Measurements from ENCODE around the gene FNBP1.

DNA sequence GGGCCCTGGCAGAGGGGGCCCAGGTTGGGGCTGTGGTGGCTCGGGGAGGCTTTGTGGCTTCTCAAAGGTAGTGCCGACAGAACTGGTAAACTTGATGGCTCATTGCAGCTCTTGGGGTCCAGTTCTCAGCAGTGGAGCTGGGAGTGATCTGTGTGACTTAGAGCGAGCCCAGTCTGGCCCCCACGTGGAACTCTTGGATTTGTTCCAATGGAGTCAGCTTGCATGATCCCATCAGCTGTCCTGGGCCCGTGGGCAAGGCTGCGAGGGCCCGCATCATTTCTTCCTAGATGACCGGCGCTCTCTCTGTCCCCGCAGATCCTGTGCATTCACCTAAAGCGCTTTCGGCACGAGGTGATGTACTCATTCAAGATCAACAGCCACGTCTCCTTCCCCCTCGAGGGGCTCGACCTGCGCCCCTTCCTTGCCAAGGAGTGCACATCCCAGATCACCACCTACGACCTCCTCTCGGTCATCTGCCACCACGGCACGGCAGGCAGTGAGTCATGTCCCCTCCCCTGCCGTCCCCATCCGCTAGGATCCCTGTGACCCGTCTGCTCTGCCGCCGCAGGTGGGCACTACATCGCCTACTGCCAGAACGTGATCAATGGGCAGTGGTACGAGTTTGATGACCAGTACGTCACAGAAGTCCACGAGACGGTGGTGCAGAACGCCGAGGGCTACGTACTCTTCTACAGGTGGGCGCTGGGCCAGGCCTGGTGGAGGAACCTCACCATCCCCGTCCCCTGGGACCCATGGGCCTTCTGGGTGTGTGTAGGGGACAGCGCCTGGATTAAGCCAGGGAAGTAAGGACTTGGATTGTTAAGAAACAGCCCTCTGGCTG, 168.5 kb downstream of the FNBP1 start:
- TF ChIP-seq, protein P1, sequence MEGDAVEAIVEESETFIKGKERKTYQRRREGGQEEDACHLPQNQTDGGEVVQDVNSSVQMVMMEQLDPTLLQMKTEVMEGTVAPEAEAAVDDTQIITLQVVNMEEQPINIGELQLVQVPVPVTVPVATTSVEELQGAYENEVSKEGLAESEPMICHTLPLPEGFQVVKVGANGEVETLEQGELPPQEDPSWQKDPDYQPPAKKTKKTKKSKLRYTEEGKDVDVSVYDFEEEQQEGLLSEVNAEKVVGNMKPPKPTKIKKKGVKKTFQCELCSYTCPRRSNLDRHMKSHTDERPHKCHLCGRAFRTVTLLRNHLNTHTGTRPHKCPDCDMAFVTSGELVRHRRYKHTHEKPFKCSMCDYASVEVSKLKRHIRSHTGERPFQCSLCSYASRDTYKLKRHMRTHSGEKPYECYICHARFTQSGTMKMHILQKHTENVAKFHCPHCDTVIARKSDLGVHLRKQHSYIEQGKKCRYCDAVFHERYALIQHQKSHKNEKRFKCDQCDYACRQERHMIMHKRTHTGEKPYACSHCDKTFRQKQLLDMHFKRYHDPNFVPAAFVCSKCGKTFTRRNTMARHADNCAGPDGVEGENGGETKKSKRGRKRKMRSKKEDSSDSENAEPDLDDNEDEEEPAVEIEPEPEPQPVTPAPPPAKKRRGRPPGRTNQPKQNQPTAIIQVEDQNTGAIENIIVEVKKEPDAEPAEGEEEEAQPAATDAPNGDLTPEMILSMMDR (conservative IDR thresholded peaks at IDR 0.05 in 1 of 2, IDR thresholded peaks at IDR 0.05 in 1 of 2; ENCODE audit: low read depth in 1 of 2, low read length in 2 of 2): no peak
- no peak for TF ChIP-seq EZH2 (IDR thresholded peaks at IDR 0.05; ENCODE audit: low read length, missing control alignments)

Measured in fibroblast of lung (primary cell).